ENCODE results near the gene LRBA.
"Not testable (repeated sequence)": the region's sequence is repeated elsewhere in the genome, so short reads cannot be mapped to it uniquely, and the experiment has no call there.

The LRBA gene, protein sequence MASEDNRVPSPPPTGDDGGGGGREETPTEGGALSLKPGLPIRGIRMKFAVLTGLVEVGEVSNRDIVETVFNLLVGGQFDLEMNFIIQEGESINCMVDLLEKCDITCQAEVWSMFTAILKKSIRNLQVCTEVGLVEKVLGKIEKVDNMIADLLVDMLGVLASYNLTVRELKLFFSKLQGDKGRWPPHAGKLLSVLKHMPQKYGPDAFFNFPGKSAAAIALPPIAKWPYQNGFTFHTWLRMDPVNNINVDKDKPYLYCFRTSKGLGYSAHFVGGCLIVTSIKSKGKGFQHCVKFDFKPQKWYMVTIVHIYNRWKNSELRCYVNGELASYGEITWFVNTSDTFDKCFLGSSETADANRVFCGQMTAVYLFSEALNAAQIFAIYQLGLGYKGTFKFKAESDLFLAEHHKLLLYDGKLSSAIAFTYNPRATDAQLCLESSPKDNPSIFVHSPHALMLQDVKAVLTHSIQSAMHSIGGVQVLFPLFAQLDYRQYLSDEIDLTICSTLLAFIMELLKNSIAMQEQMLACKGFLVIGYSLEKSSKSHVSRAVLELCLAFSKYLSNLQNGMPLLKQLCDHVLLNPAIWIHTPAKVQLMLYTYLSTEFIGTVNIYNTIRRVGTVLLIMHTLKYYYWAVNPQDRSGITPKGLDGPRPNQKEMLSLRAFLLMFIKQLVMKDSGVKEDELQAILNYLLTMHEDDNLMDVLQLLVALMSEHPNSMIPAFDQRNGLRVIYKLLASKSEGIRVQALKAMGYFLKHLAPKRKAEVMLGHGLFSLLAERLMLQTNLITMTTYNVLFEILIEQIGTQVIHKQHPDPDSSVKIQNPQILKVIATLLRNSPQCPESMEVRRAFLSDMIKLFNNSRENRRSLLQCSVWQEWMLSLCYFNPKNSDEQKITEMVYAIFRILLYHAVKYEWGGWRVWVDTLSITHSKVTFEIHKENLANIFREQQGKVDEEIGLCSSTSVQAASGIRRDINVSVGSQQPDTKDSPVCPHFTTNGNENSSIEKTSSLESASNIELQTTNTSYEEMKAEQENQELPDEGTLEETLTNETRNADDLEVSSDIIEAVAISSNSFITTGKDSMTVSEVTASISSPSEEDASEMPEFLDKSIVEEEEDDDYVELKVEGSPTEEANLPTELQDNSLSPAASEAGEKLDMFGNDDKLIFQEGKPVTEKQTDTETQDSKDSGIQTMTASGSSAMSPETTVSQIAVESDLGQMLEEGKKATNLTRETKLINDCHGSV (N-terminal part only)

DNA sequence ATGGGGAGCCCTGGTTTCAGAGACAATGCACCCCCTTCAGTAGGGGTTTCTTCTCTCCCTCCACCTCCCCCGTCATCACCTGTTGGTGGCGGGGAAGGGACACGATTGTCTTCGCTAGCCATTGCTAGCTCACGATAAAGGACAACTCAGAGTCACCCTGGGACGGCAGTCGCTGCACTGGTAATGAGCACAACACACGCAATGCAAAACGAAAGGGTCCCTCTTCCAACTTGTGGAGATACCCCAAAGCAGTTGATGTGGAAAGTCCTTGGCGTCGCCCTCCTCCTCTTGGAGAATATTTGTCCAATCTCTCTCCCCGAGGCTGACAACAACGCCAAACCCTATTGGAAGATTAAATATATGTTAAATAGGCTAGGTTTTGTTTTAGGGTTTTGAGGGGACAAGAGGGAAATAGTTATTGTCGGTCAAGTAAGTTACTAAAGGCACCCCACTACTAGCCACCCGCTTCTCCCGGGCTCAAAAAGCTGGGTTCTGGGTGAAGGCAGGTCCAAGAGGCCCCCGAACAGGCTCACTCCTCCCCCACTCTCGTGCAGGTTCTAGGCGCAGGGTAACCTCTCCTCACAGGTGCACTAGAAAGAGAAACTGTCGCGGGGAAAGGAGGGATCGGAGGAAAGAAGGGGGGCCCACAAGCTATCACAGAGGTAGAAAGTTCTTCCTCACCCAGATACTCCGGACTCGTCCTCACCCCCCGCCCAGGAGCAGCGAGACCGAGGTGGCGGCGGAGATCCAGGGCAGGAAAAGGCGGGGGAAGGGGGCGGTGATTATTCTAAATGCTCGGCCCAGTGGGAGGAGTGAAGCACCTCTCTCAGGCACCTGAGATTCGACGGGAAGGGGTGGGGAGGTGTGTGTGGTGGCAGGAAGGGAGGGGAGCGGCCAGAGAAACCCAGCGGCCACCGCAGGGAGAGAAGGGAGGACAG is at the start of gene LRBA:
TSS of gene LRBA (minus strand) at position 764 of the 938 bp plus-strand sequence. CDS start at position 122, 642 bp downstream.
- Mint-ChIP-seq H3K9me3 (no peaks in the 10 kb centered on the region), H3K4me3 (peak within 1 kb of the TSS; percentile 99 to 100), H3K27me3 (no peaks in the 10 kb centered on the region), H3K4me1 (peaks cover 25% of the 10 kb centered on the region), H3K27ac (peak within 1 kb of the TSS; percentile 99)
- ATAC-seq, result peak; percentile 82
- peak; percentile 77 to 80 for DNase-seq

DNA sequence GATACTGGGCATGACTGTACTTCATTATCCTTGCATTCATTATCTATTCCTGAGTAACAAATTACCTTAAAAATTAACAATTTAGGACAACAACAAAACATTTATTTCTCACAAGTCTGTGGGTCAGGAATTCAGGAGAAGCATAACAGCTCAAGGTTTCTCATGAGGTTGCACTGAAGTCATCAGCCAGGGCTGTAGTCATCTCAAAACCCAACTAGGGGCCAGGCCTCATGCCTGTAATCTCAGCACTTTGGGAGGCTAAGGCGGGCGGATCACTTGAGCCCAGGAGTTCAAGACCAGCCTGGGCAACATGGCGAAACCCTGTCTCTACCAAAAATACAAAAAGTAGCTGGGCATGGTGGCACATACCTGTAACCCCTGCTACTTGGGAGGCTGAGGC is 48.1 kb upstream of the LRBA start:
- not testable (repeated sequence) for ATAC-seq, H3K4me1 Mint-ChIP-seq, H3K9me3 Mint-ChIP-seq, H3K27me3 Mint-ChIP-seq, H3K4me3 Mint-ChIP-seq, DNase-seq
- H3K27ac Mint-ChIP-seq, result peak overlapping the region in 1 of 2 donors; percentile 57

GRCh38 chr4:151055539-151055938 is 40.5 kb upstream of the LRBA start:
- Mint-ChIP-seq H3K27ac (no peak overlapping the region), H3K27me3 (no peaks in the 10 kb centered on the region), H3K4me3 (no peak overlapping the region), H3K9me3 (no peaks in the 10 kb centered on the region), H3K4me1 (no peaks in the 10 kb centered on the region)
- ATAC-seq (no peak), DNase-seq (no peak)

GRCh38 chr4:151052785-151053184 is 37.7 kb upstream of the LRBA start:
- H3K27ac Mint-ChIP-seq, result no peak overlapping the region

GRCh38 chr4:151049430-151049884 is 34.4 kb upstream of the LRBA start:
- H3K27ac Mint-ChIP-seq, result no peak overlapping the region
- H3K27me3 Mint-ChIP-seq, result no peaks in the 10 kb centered on the region
- no peak for ATAC-seq
- no peak for DNase-seq
- H3K9me3 Mint-ChIP-seq, result no peaks in the 10 kb centered on the region
- H3K4me1 Mint-ChIP-seq, result no peaks in the 10 kb centered on the region
- H3K4me3 Mint-ChIP-seq, result no peak overlapping the region

More at GRCh38 chr4:151052785-151053184, 37.7 kb upstream of the LRBA start:
- ATAC-seq, result no peak
- H3K4me1 Mint-ChIP-seq, result no peaks in the 10 kb centered on the region
- H3K9me3 Mint-ChIP-seq, result no peaks in the 10 kb centered on the region
- H3K4me3 Mint-ChIP-seq, result no peak overlapping the region
- H3K27me3 Mint-ChIP-seq, result no peaks in the 10 kb centered on the region
- DNase-seq, result no peak

GRCh38 chr4:151048913-151049312 is 33.8 kb upstream of the LRBA start:
- H3K9me3 Mint-ChIP-seq, result no peaks in the 10 kb centered on the region
- H3K27ac Mint-ChIP-seq, result no peak overlapping the region

DNA sequence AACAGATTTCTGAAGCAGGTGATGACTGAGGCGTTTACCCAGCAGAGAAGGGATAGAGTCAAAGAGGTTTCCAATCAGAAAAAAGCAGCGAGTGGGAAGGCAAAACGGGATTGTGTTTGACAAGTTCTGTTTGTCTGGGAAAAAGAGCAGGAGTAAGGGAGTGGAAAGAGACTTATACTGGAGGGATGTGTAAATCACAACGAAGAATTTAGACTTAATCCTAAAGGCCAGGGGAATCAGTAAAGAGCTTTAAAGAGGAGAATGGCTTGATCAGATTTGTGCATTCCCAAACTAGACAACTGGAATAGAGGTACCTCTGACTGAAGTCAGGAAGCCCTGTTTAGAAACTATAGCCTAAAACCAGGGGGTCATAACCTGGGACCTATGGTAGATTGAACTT is 31.5 kb upstream of the LRBA start:
- Mint-ChIP-seq H3K27ac (no peak overlapping the region), H3K4me1 (no peaks in the 10 kb centered on the region), H3K27me3 (no peaks in the 10 kb centered on the region), H3K9me3 (no peaks in the 10 kb centered on the region), H3K4me3 (no peak overlapping the region)
- no peak for DNase-seq
- ATAC-seq, result no peak

More at GRCh38 chr4:151048913-151049312, 33.8 kb upstream of the LRBA start:
- Mint-ChIP-seq H3K27me3 (no peaks in the 10 kb centered on the region), H3K4me1 (no peaks in the 10 kb centered on the region), H3K4me3 (no peak overlapping the region)
- no peak for DNase-seq
- no peak for ATAC-seq

- no peak overlapping the region for H3K4me3 Mint-ChIP-seq
- ATAC-seq, result peak; percentile 71
- DNase-seq, result no peak
Measured at GRCh38 chr4:151045907-151046306, 30.8 kb upstream of the LRBA start.

GRCh38 chr4:151043803-151044515 is 28.9 kb upstream of the LRBA start:
- ATAC-seq, result no peak
- Mint-ChIP-seq H3K4me1 (no peaks in the 10 kb centered on the region), H3K27me3 (no peaks in the 10 kb centered on the region), H3K4me3 (no peak overlapping the region), H3K9me3 (no peaks in the 10 kb centered on the region), H3K27ac (no peak overlapping the region)
- no peak for DNase-seq

More at GRCh38 chr4:151045907-151046306, 30.8 kb upstream of the LRBA start:
- Mint-ChIP-seq H3K27ac (no peak overlapping the region), H3K27me3 (no peaks in the 10 kb centered on the region), H3K4me1 (no peaks in the 10 kb centered on the region), H3K9me3 (no peaks in the 10 kb centered on the region)

GRCh38 chr4:151039733-151040132 is 24.6 kb upstream of the LRBA start:
- no peak overlapping the region for H3K4me3 Mint-ChIP-seq
- no peak overlapping the region for H3K27ac Mint-ChIP-seq
- peaks cover 8% of the 10 kb centered on the region for H3K27me3 Mint-ChIP-seq
- ATAC-seq, result no peak
- no peaks in the 10 kb centered on the region for H3K9me3 Mint-ChIP-seq
- peaks cover 9% of the 10 kb centered on the region for H3K4me1 Mint-ChIP-seq
- DNase-seq, result no peak

DNA sequence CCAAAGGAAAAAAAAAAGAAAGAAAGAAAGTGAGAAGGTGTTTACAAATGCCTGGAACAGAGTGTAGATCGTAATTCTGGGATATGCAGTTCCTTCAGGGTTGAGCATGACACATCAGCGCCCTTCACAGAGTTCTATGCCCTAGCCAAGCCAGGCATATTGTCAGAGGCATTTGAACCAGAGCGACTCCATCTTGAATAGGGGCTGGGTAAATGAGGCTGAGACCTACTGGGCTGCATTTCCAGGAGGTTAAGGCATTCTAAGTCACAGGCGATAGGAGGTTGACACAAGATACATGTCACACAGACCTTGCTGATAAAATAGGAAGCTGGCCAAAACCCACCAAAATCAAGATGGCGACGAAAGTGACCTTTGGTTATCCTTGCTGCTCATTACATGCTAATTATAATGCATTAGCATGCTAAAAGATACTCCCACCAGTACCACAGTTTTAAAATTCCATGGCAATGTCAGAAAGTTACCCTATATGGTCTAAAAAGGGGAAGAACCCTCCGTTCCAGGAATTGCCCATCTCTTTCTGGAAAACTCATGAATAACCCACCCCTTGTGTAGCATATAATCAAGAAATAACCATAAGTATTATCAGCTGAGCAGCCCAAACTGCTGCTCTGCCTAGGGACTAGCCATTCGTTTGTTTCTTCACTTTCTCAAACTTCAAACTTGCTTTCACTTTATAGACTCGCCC is 23.5 kb upstream of the LRBA start:
- Mint-ChIP-seq H3K27ac (no peak overlapping the region), H3K4me3 (no peak overlapping the region), H3K27me3 (peaks cover 9% of the 10 kb centered on the region), H3K9me3 (no peaks in the 10 kb centered on the region), H3K4me1 (peaks cover 12% of the 10 kb centered on the region)
- no peak for DNase-seq
- no peak for ATAC-seq

DNA sequence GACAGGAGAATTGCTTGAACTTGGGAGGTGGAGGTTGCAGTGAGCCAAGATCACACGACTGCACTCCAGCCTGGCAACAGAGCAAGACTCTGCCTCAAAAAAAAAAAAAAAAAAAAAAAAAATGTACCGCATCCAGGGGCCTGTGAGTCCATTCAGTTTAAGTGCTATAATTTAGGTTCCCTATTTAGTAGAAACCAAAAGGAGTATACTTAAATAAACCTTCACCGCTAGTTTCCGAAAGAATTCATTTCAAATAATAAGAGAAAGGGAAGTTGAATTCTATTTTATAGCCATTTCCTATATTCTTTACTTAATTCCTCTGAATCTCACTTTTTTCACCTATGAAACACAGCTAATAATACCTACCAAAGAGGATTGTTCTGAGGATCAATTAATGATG is 20.8 kb upstream of the LRBA start:
- ATAC-seq, result no peak
- Mint-ChIP-seq H3K27me3 (peaks cover 9% of the 10 kb centered on the region), H3K27ac (no peak overlapping the region), H3K4me1 (peaks cover 33% of the 10 kb centered on the region), H3K9me3 (no peaks in the 10 kb centered on the region), H3K4me3 (no peak overlapping the region)
- no peak for DNase-seq

GRCh38 chr4:151035328-151035727 is 20.2 kb upstream of the LRBA start:
- Mint-ChIP-seq H3K4me3 (no peak overlapping the region), H3K27ac (no peak overlapping the region), H3K9me3 (no peaks in the 10 kb centered on the region), H3K4me1 (peaks cover 38% of the 10 kb centered on the region), H3K27me3 (peaks cover 9% of the 10 kb centered on the region)
- DNase-seq, result no peak
- ATAC-seq, result no peak

Data from stimulated activated naive CD8-positive, alpha-beta T cell treated with anti-CD3 and anti-CD28 coated beads, Interleukin-15, amount 100 ng/mL, for 72 hours (primary cell).